K562 (cell line): ENCODE results near the gene PSMD14. TPM values are rescaled to one million over a fixed set of nuclear protein-coding genes. Genes with fewer than 3 reads are reported as not detected.

Experiments
- CBFB ChIP-seq: sonication (generic); formaldehyde crosslinking; IDR thresholded peaks from 2 replicates; pipeline ENCODE4 v1.4.0; 2020; ENCODE audit warnings: mild to moderate bottlenecking, missing genetic modification reagents
- CBX3 ChIP-seq, 2 experiments: IDR thresholded peaks; 1 replicate in 1 of 2; 2 replicates in 1 of 2; pipeline ENCODE4 v1.6.1; 2012; ENCODE audit warnings: inconsistent platforms in 2 of 2, low read length in 2 of 2, borderline replicate concordance in 1 of 2, control low read depth in 1 of 2
- L3MBTL2 ChIP-seq: fragments of 450-650 bp; IDR thresholded peaks from 2 replicates; pipeline ENCODE4 v1.6.1; 2016; ENCODE audit warnings: mild to moderate bottlenecking, moderate library complexity
- MAFF ChIP-seq: IDR thresholded peaks from 2 replicates; pipeline ENCODE4 v1.6.1; 2012; ENCODE audit warnings: low read length, improper control_type of control experiment
- MTA2 ChIP-seq: fragments of 450-650 bp; IDR thresholded peaks from 2 replicates; pipeline ENCODE4 v1.6.1; 2016; ENCODE audit warnings: low read depth
- NCOA2 ChIP-seq, 2 experiments: fragments of 450-650 bp; IDR thresholded peaks; 2 replicates each; pipeline ENCODE4 v1.6.1; 2018; ENCODE audit warnings: mild to moderate bottlenecking in 2 of 2, moderate library complexity in 1 of 2; ENCODE audit not compliant: partially characterized antibody in 2 of 2
- PHF21A ChIP-seq: fragments of 450-650 bp; IDR thresholded peaks from 2 replicates; pipeline ENCODE4 v1.6.1; 2017; ENCODE audit warnings: low read depth, borderline replicate concordance
- RBFOX2 ChIP-seq: fragments of 200-400 bp; formaldehyde crosslinking; IDR thresholded peaks from 2 replicates; pipeline ENCODE4 v1.6.1; 2017; ENCODE audit warnings: low read depth, mild to moderate bottlenecking, low read length, moderate library complexity
- TRIM28 ChIP-seq: fragments of 450-650 bp; IDR thresholded peaks from 2 replicates; pipeline ENCODE4 v1.6.1; 2017
- ZNF263 ChIP-seq: sonication (generic); formaldehyde crosslinking; IDR thresholded peaks from 2 replicates; pipeline ENCODE4 v1.8.0; 2022; ENCODE audit warnings: mild to moderate bottlenecking, missing genetic modification reagents, borderline replicate concordance
- polyA plus RNA-seq, 8 experiments: library from polyadenylated mRNA; depleted of rRNA in 4 of 8; stranded (reverse) in 5 of 8; unstranded in 3 of 8; fragments of >200 nt; fragmentation: Nextera tagmentation in 2 of 8; fragmentation: Illumina TruSeq in 1 of 8; extraction: Ambion mirVana in 2 of 8; extraction: Trizol in 1 of 8; gene quantifications; 2 replicates each; pipeline versions ENCODE4 v1.2.1 to v1.2.3, GENCODE V29; 2011 to 2014; ENCODE audit warnings: inconsistent platforms in 1 of 8, missing spikeins in 1 of 8
- total RNA-seq, 7 experiments: library from RNA; depleted of rRNA in 6 of 7; stranded (reverse); fragments of >200 nt in 6 of 7; fragmentation: Illumina TruSeq in 2 of 7; extraction: Trizol in 2 of 7; gene quantifications; 2 replicates each; pipeline versions ENCODE4 v1.2.1 to v1.2.3, GENCODE V29; 2011 to 2021; ENCODE audit warnings: low replicate concordance in 1 of 7
- TF ChIP-seq, protein P1 (sequence below), 2 experiments: fragments of 450-650 bp in 1 of 2; sonication (generic) in 1 of 2; formaldehyde crosslinking in 1 of 2; IDR thresholded peaks; 2 replicates each; pipeline versions ENCODE4 v1.7.1 to v1.9.0; 2016 to 2022; ENCODE audit warnings: inconsistent platforms in 1 of 2, mild to moderate bottlenecking in 1 of 2, missing genetic modification reagents in 1 of 2
- TF ChIP-seq, protein P2 (sequence below): sonication (generic); formaldehyde crosslinking; IDR thresholded peaks from 2 replicates; pipeline ENCODE4 v1.8.1; 2023; ENCODE audit warnings: mild to moderate bottlenecking, missing genetic modification reagents, moderate library complexity
- TF ChIP-seq, protein P3 (sequence below): IDR thresholded peaks from 2 replicates; pipeline ENCODE4 v1.6.1; 2011; ENCODE audit not compliant: insufficient read length; ENCODE audit errors: extremely low read depth
- TF ChIP-seq, protein P4 (sequence below), 2 experiments: fragments of 450-650 bp in 1 of 2; sonication (generic) in 1 of 2; formaldehyde crosslinking; conservative IDR thresholded peaks; 2 replicates each; pipeline versions ENCODE4 v1.4.0 to v1.8.1; 2020 to 2022; ENCODE audit warnings: mild to moderate bottlenecking in 1 of 2, missing genetic modification reagents in 1 of 2

Gene PSMD14
- total and polyA plus RNA-seq, 9 of the 15 experiments (the other 6 are each of a cell fraction or from before 2014, with no cell fraction given) = 151 to 515 (median 228) TPM

DNA sequence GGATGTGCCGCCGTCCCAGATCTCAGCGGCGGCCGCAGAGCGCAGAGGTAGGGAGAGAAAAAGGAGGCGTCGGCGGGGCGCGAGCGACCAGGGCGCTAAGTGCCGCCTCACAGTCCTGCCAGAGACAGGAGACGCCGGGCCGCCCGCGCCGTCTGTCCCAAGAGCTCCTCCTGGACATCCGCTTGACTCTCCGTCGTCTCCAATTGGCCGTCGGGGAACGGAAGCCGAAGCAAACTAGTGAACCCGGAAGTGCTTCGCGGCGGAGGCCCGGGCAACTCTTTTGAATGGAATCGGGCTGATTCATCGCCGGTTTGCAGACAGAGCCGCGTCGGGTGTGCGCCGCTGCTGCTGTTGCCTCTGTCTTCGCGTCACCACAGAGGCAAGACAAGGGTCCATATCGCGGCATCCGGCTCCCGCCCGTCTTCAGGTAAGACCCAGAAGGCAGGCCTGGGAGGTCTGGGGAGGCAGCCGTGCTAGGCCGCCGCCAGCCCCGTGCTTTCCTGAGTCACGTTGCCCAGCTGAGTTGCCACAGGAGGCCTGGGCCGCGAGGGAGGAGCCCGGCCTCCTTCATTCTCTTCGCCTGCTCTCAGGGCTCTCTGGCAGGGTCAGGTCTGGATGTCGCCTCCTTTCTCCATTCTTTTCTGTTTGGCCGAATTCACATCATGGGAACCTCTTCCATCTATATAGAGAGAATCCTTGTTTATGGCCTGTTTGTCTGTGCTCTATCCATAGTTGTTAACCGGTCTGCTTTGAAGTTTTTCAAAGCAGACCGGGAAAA is at the start of gene PSMD14 (continued):
- TF ChIP-seq, protein P1, sequence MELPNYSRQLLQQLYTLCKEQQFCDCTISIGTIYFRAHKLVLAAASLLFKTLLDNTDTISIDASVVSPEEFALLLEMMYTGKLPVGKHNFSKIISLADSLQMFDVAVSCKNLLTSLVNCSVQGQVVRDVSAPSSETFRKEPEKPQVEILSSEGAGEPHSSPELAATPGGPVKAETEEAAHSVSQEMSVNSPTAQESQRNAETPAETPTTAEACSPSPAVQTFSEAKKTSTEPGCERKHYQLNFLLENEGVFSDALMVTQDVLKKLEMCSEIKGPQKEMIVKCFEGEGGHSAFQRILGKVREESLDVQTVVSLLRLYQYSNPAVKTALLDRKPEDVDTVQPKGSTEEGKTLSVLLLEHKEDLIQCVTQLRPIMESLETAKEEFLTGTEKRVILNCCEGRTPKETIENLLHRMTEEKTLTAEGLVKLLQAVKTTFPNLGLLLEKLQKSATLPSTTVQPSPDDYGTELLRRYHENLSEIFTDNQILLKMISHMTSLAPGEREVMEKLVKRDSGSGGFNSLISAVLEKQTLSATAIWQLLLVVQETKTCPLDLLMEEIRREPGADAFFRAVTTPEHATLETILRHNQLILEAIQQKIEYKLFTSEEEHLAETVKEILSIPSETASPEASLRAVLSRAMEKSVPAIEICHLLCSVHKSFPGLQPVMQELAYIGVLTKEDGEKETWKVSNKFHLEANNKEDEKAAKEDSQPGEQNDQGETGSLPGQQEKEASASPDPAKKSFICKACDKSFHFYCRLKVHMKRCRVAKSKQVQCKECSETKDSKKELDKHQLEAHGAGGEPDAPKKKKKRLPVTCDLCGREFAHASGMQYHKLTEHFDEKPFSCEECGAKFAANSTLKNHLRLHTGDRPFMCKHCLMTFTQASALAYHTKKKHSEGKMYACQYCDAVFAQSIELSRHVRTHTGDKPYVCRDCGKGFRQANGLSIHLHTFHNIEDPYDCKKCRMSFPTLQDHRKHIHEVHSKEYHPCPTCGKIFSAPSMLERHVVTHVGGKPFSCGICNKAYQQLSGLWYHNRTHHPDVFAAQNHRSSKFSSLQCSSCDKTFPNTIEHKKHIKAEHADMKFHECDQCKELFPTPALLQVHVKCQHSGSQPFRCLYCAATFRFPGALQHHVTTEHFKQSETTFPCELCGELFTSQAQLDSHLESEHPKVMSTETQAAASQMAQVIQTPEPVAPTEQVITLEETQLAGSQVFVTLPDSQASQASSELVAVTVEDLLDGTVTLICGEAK (IDR thresholded peaks at IDR 0.05) = peak; percentile 96
- TF ChIP-seq, protein P1 (CRISPR knock-in tag; IDR thresholded peaks at IDR 0.05) = no peak
- TF ChIP-seq NCOA2 (IDR thresholded peaks at IDR 0.05; ENCODE audit: partially characterized antibody in 2 of 2) (no peak), PHF21A (0 out of 2 replicates have a peak, but pooled peaks have one; percentile 63), L3MBTL2 (peak; percentile 92), CBX3 (IDR thresholded peaks at IDR 0.05; ENCODE audit: borderline replicate concordance in 1 of 2, low read length in 2 of 2) (peak in 1 of 2 experiments; percentile 67; a peak in 1 of 3 replicates), CBFB (no peak), TRIM28 (peak; percentile 36; the same call in 1 of the 2 replicates), MAFF (peak; percentile 30; the same call in 1 of the 2 replicates), RBFOX2 (peak; percentile 98), MTA2 (peak; percentile 55; the same call in 1 of the 2 replicates), ZNF263 (CRISPR knock-in tag) (0 out of 2 replicates have a peak, but pooled peaks have one; percentile 28)
- TF ChIP-seq, protein P2, sequence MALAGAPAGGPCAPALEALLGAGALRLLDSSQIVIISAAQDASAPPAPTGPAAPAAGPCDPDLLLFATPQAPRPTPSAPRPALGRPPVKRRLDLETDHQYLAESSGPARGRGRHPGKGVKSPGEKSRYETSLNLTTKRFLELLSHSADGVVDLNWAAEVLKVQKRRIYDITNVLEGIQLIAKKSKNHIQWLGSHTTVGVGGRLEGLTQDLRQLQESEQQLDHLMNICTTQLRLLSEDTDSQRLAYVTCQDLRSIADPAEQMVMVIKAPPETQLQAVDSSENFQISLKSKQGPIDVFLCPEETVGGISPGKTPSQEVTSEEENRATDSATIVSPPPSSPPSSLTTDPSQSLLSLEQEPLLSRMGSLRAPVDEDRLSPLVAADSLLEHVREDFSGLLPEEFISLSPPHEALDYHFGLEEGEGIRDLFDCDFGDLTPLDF (CRISPR knock-in tag) = peak; percentile 72; the same call in 1 of the 2 replicates
- TF ChIP-seq, protein P3, sequence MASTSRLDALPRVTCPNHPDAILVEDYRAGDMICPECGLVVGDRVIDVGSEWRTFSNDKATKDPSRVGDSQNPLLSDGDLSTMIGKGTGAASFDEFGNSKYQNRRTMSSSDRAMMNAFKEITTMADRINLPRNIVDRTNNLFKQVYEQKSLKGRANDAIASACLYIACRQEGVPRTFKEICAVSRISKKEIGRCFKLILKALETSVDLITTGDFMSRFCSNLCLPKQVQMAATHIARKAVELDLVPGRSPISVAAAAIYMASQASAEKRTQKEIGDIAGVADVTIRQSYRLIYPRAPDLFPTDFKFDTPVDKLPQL = peak; percentile 58
- TF ChIP-seq, protein P4, sequence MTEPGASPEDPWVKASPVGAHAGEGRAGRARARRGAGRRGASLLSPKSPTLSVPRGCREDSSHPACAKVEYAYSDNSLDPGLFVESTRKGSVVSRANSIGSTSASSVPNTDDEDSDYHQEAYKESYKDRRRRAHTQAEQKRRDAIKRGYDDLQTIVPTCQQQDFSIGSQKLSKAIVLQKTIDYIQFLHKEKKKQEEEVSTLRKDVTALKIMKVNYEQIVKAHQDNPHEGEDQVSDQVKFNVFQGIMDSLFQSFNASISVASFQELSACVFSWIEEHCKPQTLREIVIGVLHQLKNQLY (CRISPR knock-in tag; conservative IDR thresholded peaks at IDR 0.05) = 0 out of 4 replicates have a peak, but pooled peaks of 1 of the 2 experiments have one; percentile 57
